Measurements from ENCODE around the gene CNTNAP2.

DNA sequence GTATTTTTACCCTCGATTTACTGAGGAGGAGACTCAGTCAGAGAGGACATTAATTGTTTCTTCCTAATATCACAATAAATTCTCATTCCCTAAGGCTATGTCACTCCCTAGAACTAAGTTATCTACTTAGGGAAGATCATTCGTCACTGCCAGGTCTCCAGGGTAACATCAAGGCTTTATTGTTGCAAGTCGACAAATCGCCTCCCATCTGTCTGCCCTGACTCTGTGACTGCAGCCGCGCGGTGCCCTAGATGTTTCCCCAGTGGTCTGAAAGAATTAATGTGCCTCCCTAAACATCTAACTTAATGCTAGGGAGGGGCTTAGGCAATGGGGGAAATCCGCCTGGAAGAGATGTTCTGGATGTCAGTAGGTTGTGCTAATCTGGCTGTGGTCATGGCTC is 1915.2 kb downstream of the CNTNAP2 start:
- TF ChIP-seq, protein P1, sequence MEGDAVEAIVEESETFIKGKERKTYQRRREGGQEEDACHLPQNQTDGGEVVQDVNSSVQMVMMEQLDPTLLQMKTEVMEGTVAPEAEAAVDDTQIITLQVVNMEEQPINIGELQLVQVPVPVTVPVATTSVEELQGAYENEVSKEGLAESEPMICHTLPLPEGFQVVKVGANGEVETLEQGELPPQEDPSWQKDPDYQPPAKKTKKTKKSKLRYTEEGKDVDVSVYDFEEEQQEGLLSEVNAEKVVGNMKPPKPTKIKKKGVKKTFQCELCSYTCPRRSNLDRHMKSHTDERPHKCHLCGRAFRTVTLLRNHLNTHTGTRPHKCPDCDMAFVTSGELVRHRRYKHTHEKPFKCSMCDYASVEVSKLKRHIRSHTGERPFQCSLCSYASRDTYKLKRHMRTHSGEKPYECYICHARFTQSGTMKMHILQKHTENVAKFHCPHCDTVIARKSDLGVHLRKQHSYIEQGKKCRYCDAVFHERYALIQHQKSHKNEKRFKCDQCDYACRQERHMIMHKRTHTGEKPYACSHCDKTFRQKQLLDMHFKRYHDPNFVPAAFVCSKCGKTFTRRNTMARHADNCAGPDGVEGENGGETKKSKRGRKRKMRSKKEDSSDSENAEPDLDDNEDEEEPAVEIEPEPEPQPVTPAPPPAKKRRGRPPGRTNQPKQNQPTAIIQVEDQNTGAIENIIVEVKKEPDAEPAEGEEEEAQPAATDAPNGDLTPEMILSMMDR (IDR thresholded peaks at IDR 0.05; ENCODE audit: insufficient read depth, low read length, poor library complexity, severe bottlenecking) = no peak
- TF ChIP-seq EZH2phosphoT487 (conservative IDR thresholded peaks at IDR 0.05; ENCODE audit: low read length) = no peak
